SK-N-SH treated with all-trans-retinoic acid at 6 μM for 48 hours (cell line): ENCODE data around the gene FHIT.

Experiments
- ARNTL ChIP-seq: fragments of 450-650 bp; formaldehyde crosslinking; IDR thresholded peaks from 2 replicates; pipeline ENCODE4 v1.5.0; 2020; ENCODE audit warnings: low read depth, mild to moderate bottlenecking, moderate library complexity, borderline replicate concordance
- OSR1 ChIP-seq: fragments of 250-450 bp; sonication (Bioruptor Pico); IDR thresholded peaks from 2 replicates; pipeline ENCODE4 v1.8.0; 2022; ENCODE audit warnings: moderate library complexity, mild to moderate bottlenecking, inconsistent platforms
- PATZ1 ChIP-seq: fragments of 250-450 bp; sonication (Bioruptor Pico); IDR thresholded peaks from 2 replicates; pipeline ENCODE4 v1.8.0; 2020; ENCODE audit warnings: mild to moderate bottlenecking, moderate library complexity, borderline replicate concordance
- SNAI2 ChIP-seq: fragments of 250-450 bp; sonication (Bioruptor Pico); IDR thresholded peaks from 2 replicates; pipeline ENCODE4 v1.5.0; 2020; ENCODE audit warnings: mild to moderate bottlenecking, moderate library complexity
- ZFP3 ChIP-seq: fragments of 250-450 bp; sonication (Bioruptor Pico); IDR thresholded peaks from 2 replicates; pipeline ENCODE4 v1.5.0; 2020; ENCODE audit warnings: mild to moderate bottlenecking, moderate library complexity
- ZFP30 ChIP-seq: fragments of 450-650 bp; formaldehyde crosslinking; IDR thresholded peaks from 2 replicates; pipeline ENCODE4 v1.5.0; 2022; ENCODE audit warnings: mild to moderate bottlenecking, moderate library complexity

GRCh38 chr3:60290122-60290492 lies 961.1 kb downstream of the FHIT start:
- TF ChIP-seq PATZ1 (CRISPR knock-in tag) (no peak), SNAI2 (CRISPR knock-in tag) (no peak), ARNTL (CRISPR knock-in tag) (no peak), ZFP30 (CRISPR knock-in tag) (no peak), ZFP3 (CRISPR knock-in tag) (no peak), OSR1 (CRISPR knock-in tag) (no peak)
